Adrenal gland (tissue), 12 donors: ENCODE data around the gene FBXL16. TPM values are rescaled to one million over a fixed set of nuclear protein-coding genes. Genes with fewer than 3 reads are reported as not detected.
A peak's percentile ranks its signal among the peaks of the same experiment; 100 is the strongest.

Source experiments
- DNase-seq, 7 donors: peaks; one replicate each; pipeline ENCODE4 v3.0.0-alpha.2; 2019 to 2020
- H3K27ac ChIP-seq, 5 donors: fragments of 200-600 bp; sonication (generic) in 4 of 5; 1 replicate in 3 of 5; 2 replicates in 2 of 5; pipeline versions ENCODE4 v1.5.1 to v1.8.0; 2016 to 2020; ENCODE audit warnings: mild to moderate bottlenecking in 1 of 5
- H3K27me3 ChIP-seq: fragments of 200-600 bp; 2 replicates; pipeline ENCODE4 v1.8.0; 2021
- H3K36me3 ChIP-seq, 2 donors: fragments of 200-600 bp; replicated peaks in 1 of 2; 1 replicate in 1 of 2; 2 replicates in 1 of 2; pipeline versions ENCODE4 v1.5.1 to v1.8.0; 2018 to 2022
- H3K4me1 ChIP-seq, 2 donors: fragments of 200-600 bp; replicated peaks in 1 of 2; 1 replicate in 1 of 2; 2 replicates in 1 of 2; pipeline versions ENCODE4 v1.5.1 to v1.8.0; 2018 to 2021
- H3K4me3 ChIP-seq, 4 donors: fragments of 200-600 bp; sonication (generic) in 3 of 4; one replicate each; pipeline ENCODE4 v1.5.1; 2016 to 2018
- H3K9me3 ChIP-seq, 3 donors: fragments of 200-600 bp; sonication (generic) in 1 of 3; replicated peaks in 1 of 3; 1 replicate in 2 of 3; 2 replicates in 1 of 3; pipeline versions ENCODE4 v1.5.1 to v1.8.0; 2016 to 2021
- POLR2A ChIP-seq, 2 donors: fragments of 450-650 bp; IDR thresholded peaks; one replicate each; pipeline ENCODE4 v1.6.1; 2017; ENCODE audit warnings: antibody characterized with exemption in 2 of 2, mild to moderate bottlenecking in 2 of 2, moderate library complexity in 1 of 2
- WGBS, 4 donors: extraction: QIAGEN DNeasy Blood & Tissue Kit in 2 of 4; methylation state at CpG; one replicate each; pipeline versions ENCODE4 v1.1.5 to v1.1.7; 2013 to 2017; 5-methylcytosine and 5-hydroxymethylcytosine counted together
- intact Hi-C, 2 donors: fragments of 100-400 bp; cut with DNase I; formaldehyde crosslinking; loops; one replicate each; pipeline versions ENCODE4 v1.14.1 to v1.15.0; 2022 to 2023
- polyA plus RNA-seq, 3 donors: library from polyadenylated mRNA; stranded (reverse); fragments of 200-250 nt in 2 of 3; fragments of 350-450 nt in 1 of 3; fragmentation: Illumina TruSeq in 1 of 3; extraction: RNeasy Lipid Tissue Mini Kit (QIAGEN cat#74804) in 1 of 3; gene quantifications; one replicate each; pipeline ENCODE4 v1.2.3, GENCODE V29; 2013 to 2014
- total RNA-seq, 9 donors: library from RNA; depleted of rRNA in 4 of 9; stranded (reverse); fragments of >200 nt in 4 of 9; fragments of 120-200 nt in 1 of 9; fragmentation: NEBNext Ultra II Directional in 1 of 9; extraction: Animal tissue kit (Norgen Biotek cat#: 25700) in 1 of 9; gene quantifications; one replicate each; pipeline versions ENCODE4 v1.1.0 to v1.2.4, GENCODE V29; 2013 to 2023
- TF ChIP-seq, protein P1 (sequence below), 6 experiments: fragments of 450-650 bp in 4 of 6; fragments of 200-600 bp in 2 of 6; sonication (generic) in 1 of 6; IDR thresholded peaks; 1 replicate in 5 of 6; 2 replicates in 1 of 6; pipeline versions ENCODE4 v1.5.1 to v1.8.0; 2016 to 2021; ENCODE audit warnings: antibody characterized with exemption in 6 of 6, mild to moderate bottlenecking in 2 of 6, moderate library complexity in 1 of 6
- donor health status: healthy with polysubstance abuse.
- donor health status: Bipolar disorder and iron deficiency.
- donor health status: DM: yes; HTN: yes; CAD: no.
- donor health status: DM: no; HTN: no; CAD: no.
- donor health status: DM: no; HTN: no; CAD: no.
- donor health status: DM: yes; HTN: yes; CAD: no.

FBXL16 gene
- total and polyA plus RNA-seq, 12 donors: 0.17 to 18.3 (median 5.2) TPM; not detected in 1

DNA sequence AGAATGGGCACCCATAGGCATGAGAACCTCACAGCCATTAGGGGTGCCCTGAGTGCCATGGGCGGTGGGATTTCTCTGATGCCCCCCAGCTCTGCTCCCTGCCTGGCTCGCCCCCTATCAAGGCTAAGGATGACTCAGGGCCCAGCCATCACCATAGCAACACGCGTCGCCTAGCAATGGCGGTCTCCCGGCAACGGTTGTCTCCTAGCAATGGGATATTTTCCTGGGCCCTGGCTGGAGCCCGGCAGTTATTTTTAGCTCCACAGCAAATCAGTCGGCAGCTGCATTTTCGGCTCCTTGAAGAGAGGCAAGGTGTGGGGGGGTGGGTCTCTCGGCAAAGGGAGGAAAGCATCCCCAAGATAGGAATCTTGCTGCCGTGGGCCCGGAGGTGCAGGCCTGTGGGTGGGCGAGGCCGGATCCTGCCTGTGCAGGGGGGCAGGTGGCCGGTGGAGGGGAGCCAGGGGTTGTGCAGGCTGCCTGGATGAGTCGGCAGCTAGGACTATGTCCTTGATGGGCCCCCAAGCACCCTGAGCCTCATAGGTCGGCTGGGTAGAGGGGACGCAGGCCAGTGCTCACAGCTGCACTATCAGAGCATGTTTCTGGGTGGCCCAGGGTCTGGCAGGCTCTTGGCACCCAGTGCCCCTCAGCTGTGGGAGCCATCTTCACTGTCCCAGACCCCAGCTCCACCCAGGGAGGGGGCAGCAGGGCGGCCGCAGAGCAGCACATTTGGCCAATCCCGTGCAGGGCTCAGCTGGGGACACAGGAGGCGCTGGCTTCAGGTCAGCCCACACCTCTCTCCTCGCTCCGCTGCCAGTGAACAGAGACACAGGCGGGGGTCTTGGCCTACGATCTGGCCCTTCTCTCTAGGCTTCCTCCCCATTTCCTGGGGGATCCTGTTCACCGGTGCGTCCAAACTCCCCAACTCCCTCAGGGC is 4.2 kb upstream of the FBXL16 start:
- intact Hi-C loops: loop anchor here (5.0 to 10.0 kb wide), 4 partner anchors 72 to 347 kb away; partner anchors contain the start of genes CHTF18 (in 1 of the 2) and RPUSD1 (in 1 of the 2)
- peaks cover 5 to 11% of the 10 kb centered on the region in 2 donors for H3K4me1 ChIP-seq
- TF ChIP-seq POLR2A (IDR thresholded peaks at IDR 0.05): no peak
- TF ChIP-seq, protein P1, sequence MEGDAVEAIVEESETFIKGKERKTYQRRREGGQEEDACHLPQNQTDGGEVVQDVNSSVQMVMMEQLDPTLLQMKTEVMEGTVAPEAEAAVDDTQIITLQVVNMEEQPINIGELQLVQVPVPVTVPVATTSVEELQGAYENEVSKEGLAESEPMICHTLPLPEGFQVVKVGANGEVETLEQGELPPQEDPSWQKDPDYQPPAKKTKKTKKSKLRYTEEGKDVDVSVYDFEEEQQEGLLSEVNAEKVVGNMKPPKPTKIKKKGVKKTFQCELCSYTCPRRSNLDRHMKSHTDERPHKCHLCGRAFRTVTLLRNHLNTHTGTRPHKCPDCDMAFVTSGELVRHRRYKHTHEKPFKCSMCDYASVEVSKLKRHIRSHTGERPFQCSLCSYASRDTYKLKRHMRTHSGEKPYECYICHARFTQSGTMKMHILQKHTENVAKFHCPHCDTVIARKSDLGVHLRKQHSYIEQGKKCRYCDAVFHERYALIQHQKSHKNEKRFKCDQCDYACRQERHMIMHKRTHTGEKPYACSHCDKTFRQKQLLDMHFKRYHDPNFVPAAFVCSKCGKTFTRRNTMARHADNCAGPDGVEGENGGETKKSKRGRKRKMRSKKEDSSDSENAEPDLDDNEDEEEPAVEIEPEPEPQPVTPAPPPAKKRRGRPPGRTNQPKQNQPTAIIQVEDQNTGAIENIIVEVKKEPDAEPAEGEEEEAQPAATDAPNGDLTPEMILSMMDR (IDR thresholded peaks at IDR 0.05): no peak
- no peaks in the 10 kb centered on the region for H3K36me3 ChIP-seq
- H3K4me3 ChIP-seq: no peak overlapping the region
- peaks cover 25% of the 10 kb centered on the region for H3K27me3 ChIP-seq
- peak; percentile 64 to 95 (median 81) for DNase-seq
- whole genome bisulfite sequencing, 4 donors: 9 to 28% (median 20%) methylated on average over 9 to 30 of the region's 30 CpGs
- peak overlapping the region in 1 of 5 donors; percentile 60 for H3K27ac ChIP-seq
- no peaks in the 10 kb centered on the region for H3K9me3 ChIP-seq

DNA sequence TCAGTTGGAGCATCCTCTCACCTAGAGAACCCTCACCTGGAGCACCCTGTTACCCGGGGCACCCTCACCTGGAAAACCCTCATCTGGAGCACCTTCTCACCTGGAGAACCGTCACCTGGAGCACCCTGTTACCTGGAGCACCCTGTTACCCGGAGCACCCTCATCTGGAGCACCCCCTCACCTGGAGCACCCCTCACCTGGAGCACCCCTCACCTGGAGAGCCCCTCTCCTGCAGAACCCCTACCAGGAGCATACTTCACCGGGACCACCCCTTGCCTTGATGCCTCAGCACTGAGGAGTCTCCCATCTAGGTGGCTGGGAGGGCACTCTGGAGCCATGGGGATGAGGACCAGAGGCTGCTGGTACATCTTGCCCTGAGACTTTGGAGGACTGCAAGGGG is 3.4 kb upstream of the FBXL16 start:
- no peaks in the 10 kb centered on the region for H3K9me3 ChIP-seq
- WGBS, 4 donors: 51 to 88% (median 63%) methylated on average over 3 to 4 of the region's 4 CpGs
- H3K27me3 ChIP-seq: peaks cover 33% of the 10 kb centered on the region
- H3K27ac ChIP-seq: peak overlapping the region in 1 of 5 donors; percentile 44
- H3K4me1 ChIP-seq: peaks cover 0 to 4% of the 10 kb centered on the region in 2 donors
- H3K4me3 ChIP-seq: no peak overlapping the region
- no peak for DNase-seq
- no peak for TF ChIP-seq POLR2A (IDR thresholded peaks at IDR 0.05)
- intact Hi-C loops: loop anchor here in 1 of 2 donors (5.0 kb wide), 1 partner anchor 73 kb away; no protein-coding TSS in a partner anchor
- no peaks in the 10 kb centered on the region for H3K36me3 ChIP-seq

DNA sequence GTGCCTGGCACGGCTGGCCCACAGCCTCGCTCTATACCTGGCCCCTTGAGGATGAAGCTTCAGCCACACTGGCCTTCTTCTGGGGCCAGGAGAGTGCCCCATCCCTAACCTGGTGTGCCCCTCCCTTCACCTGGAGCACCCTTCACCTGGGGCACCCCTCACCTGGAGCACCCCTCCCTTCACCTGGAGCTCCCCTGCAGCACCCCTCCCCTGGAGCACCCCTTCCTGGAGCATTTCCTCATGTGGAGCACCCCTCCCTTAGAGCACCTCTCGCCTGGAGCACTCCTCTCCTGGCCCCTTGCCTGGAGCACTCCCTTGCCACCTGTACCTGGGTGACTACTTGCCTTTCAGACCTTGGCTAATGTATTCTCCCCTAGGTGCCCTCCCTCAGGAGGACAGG is 2.4 kb upstream of the FBXL16 start:
- TF ChIP-seq POLR2A (IDR thresholded peaks at IDR 0.05): no peak
- TF ChIP-seq, protein P1 (IDR thresholded peaks at IDR 0.05): no peak

DNA sequence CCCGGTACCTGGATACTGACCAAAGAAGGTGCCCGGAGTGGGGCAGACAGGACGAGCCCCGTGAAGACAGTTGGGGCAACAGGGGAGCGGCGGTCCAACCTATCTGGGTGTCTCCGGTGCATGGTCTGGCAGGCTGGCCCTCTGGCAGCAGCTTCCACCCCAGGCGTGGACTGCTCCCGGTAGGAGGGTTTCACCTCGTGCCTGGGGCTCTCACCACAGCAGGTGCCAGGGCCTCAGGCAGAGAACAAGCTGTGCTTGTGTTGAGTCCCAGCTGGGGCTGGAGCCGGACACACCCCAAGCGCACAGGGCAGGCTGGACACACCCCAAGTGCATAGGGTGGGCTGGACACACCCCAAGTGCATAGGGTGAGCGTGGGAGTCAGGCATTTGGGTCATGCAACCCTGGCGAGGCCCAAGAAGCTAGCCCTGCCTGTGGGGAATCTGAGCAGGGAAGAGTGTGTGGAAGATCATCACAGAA is 1.5 kb upstream of the FBXL16 start:
- Histone ChIP-seq H3K4me3 (no peak overlapping the region), H3K36me3 (no peaks in the 10 kb centered on the region), H3K4me1 (no peaks in the 10 kb centered on the region), H3K27ac (peak overlapping the region in 1 of 5 donors; percentile 17), H3K9me3 (no peaks in the 10 kb centered on the region), H3K27me3 (peaks cover 52% of the 10 kb centered on the region)
- TF ChIP-seq, protein P1 (IDR thresholded peaks at IDR 0.05): no peak
- no peak for TF ChIP-seq POLR2A (IDR thresholded peaks at IDR 0.05)
- DNase-seq: peak in 1 of 7 donors; percentile 89
- WGBS, 4 donors: 37 to 48% (median 43%) methylated on average over 10 to 14 of the region's 14 CpGs; no CpG with 5 or more reads in 1 of the 4 donors
- intact Hi-C loops: loop anchor here in 1 of 2 donors (5.0 kb wide), 1 partner anchor 75 kb away; no protein-coding TSS in a partner anchor

More for the DNA sequence above, 2.4 kb upstream of the FBXL16 start:
- intact Hi-C loops: loop anchor here in 1 of 2 donors (5.0 kb wide), 1 partner anchor 74 kb away; no protein-coding TSS in a partner anchor
- no peaks in the 10 kb centered on the region for H3K36me3 ChIP-seq
- DNase-seq: no peak
- peaks cover 0 to 4% of the 10 kb centered on the region in 2 donors for H3K4me1 ChIP-seq
- 30 to 68% (median 43%) methylated on average over 1 to 3 of the region's 3 CpGs for WGBS, 4 donors
- no peak overlapping the region for H3K4me3 ChIP-seq
- H3K27me3 ChIP-seq: peaks cover 43% of the 10 kb centered on the region
- no peak overlapping the region for H3K27ac ChIP-seq
- no peaks in the 10 kb centered on the region for H3K9me3 ChIP-seq
